Fibroblast of skin of back (primary cell): ENCODE results near the gene SPATA17. TPM values are rescaled to one million over a fixed set of nuclear protein-coding genes. Genes with fewer than 3 reads are reported as not detected.
"Not testable (repeated sequence)": the region's sequence is repeated elsewhere in the genome, so short reads cannot be mapped to it uniquely, and the experiment has no call there.

Experiments used
- DNase-seq: peaks from one replicate; pipeline ENCODE4 v3.0.0-alpha.2; 2013
- polyA plus RNA-seq, 2 experiments: library from polyadenylated mRNA; unstranded; fragments of 120-200 nt; gene quantifications; one replicate each; pipeline ENCODE4 v1.2.1, GENCODE V29; 2013; ENCODE audit not compliant: insufficient read length in 2 of 2

Gene SPATA17, protein sequence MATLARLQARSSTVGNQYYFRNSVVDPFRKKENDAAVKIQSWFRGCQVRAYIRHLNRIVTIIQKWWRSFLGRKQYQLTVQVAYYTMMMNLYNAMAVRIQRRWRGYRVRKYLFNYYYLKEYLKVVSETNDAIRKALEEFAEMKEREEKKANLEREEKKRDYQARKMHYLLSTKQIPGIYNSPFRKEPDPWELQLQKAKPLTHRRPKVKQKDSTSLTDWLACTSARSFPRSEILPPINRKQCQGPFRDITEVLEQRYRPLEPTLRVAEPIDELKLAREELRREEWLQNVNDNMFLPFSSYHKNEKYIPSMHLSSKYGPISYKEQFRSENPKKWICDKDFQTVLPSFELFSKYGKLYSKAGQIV
- 0.71 TPM for polyA plus RNA-seq (2013, experiment 1 of 2; ENCODE audit: insufficient read length)
- polyA plus RNA-seq (2013, experiment 2 of 2; ENCODE audit: insufficient read length), result 1.7 TPM

DNA sequence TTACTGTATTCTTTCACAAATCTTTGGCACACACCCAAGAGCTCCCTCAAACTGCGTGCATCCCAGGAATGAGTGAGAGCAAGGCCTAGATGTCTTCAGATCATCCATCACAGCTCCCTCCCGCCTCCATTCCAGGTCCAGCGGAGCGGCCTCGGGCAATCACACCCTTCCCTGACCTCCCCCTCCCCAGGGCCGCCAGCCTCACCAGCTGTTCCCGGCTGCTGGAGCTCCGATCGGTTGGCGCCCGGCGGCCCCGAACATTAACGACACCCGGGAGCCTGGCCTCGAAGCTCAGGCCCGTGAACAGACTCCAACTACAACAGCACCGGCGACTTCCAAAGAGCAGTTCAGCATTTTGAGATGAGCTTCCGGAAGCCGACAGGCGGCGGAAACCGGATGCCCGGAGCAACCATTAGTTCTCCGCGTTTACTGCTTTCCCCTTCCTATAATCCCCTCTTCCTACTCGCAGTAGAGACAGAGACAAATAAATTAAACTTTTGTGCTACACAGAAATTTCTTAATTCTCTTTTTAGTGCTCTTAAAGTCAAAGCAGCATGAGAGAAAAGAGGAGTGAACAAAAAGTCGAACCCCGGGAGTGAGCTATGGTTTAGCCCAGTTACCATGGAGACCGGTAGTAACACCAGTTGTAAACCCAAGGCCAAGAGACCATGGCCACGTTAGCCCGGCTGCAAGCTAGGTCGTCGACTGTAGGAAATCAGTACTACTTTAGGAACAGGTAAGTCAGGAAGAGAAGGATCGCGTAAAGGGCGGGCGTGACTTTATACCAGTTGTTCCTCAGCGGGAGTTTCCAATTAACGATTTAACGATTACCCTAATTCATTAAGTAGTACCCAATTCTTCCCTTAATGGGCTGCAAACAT is at the start of gene SPATA17, which contains the start of gene GPATCH2:
Gene SPATA17, plus strand, starts transcription at position 634 of the 881 bp plus-strand sequence. Its CDS starts 35 bp downstream, at position 669.
Gene GPATCH2, minus strand, starts transcription at position 380 of the 881 bp plus-strand sequence. Its CDS starts 119 bp downstream, at position 261.
- peak; percentile 90 for DNase-seq

GRCh38 chr1:217584286-217584811 is 46.8 kb upstream of the SPATA17 start:
- not testable (repeated sequence) for DNase-seq

DNA sequence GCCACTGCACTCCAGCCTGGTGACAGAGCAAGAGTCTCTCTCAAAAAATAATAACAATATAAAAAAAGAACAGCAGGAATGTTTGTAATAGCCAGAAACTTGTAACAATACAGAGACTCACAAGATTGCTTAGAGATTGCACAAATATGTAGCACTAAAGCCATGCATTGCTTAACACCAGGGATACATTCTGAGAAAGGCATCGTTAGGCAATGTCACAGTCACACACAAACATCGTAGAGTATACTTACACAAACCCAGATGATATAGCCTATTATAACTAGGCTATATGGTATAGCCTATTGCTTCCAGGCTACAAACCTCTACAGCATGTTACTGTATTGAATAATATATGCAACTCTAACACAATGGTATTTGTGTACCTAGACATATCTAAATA is 45.6 kb upstream of the SPATA17 start:
- no peak for DNase-seq

DNA sequence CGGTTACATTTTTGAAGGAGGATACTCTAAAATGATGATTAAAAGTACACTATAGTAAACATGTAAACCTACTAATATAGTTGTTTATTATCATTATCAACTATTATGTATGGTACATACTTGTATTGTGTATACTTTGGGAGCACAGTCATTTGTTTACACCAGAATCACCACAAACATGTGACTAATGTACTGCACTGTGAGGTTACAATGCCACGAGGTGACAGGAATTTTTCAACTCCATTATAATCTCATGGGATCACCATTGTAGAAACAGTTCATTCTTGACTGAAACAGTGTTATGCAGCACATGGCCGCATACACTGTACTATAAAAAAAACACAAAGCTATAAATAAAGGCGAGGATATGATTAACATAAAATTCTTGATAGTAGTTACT is 44.6 kb upstream of the SPATA17 start:
- DNase-seq, result no peak

DNA sequence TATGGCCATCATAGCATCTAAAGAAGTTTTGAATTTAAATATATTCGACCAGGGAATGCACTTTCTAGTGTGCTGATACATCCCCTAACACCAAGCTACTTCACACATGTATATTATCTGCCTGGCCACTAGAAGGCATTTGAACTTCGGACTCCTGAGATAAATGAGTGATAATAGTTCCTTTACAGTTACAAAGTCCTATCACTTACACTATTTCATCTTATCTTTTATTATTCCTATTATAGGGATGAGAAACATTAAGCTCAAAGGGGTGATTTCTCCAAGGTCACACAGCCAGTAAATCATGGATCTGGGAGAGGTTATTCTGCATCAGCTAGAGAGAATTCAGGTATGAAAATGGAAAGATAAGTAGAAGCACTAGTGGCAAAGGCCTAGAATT is 40.5 kb upstream of the SPATA17 start:
- no peak for DNase-seq

DNA sequence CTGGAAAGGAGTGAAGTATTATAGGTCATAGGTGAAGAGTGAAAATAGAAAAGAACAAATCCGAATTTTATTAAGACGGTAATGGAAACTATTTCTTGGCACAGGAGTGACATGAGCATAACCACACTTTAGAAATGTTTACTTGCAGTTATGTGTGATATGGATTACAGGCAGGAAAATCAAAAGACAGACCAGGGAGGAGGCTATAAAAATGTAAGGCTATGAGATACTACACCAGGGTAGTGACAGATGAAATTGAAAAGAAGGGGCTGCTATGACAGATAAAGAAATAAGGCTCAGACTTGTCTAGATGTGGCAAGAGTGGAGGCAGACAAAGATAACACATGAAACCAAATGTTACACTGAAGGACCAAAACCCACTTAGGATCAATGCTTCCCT is 32.0 kb upstream of the SPATA17 start:
- DNase-seq, result no peak

GRCh38 chr1:217602380-217602779 is 28.8 kb upstream of the SPATA17 start:
- no peak for DNase-seq

GRCh38 chr1:217605390-217605789 is 25.8 kb upstream of the SPATA17 start:
- no peak for DNase-seq

- DNase-seq, result peak; percentile 9
Observed at GRCh38 chr1:217614200-217614712, 16.9 kb upstream of the SPATA17 start.

DNA sequence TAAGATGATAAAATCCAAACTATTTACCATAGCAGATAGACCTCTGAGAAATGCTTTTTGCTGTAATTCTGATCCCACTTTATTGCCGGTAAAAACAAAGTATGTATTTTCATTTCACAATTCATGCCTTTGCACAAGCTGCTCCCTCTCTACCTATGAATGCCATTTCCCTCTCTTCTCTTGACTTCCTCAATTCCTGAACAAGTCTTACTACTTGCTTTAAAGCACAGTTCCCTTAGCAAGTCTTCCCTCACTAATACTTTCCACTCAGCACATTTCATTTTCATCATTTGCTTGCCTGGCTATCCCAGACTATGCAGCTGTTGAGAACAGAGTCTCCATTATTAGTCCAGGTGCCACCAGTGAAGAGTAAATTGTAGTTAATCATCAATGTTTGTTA is 14.0 kb upstream of the SPATA17 start:
- DNase-seq, result no peak

DNA sequence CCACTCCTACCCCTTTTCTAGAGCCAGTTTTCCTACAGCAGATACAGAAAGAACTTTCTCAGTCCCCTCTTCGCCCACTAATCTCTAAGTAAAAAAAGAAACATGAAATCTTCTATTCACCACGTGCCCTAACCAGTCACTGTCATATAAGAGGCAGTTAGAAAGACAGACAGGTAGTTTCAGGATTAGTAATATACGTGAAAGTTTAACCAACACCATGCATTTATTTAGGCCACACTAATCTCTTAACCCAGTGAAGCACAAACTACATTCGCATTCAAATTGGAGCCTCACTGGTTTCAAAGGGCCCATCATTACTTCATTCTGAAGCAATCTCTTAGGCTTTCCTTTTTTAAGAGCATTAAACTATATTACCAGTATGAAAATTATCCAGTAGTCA is 10.3 kb upstream of the SPATA17 start:
- no peak for DNase-seq

DNA sequence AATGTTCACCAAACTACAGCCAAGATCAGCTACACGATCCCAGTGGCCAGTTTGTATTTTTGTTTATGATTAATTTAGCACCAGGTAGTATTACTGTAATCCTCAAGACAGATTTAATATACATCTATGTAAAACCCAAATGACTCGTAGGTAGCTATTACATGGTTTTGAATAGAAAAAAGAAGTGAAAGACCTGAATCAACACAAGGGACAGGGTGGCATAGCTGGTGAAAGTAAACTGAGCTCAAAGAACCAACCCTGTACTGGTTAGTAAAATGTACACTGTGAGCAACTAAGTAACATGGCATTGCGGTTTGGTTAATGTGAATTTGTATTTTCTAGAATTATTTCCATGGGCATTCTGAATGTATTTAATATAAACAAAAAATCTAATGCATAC is 9.1 kb upstream of the SPATA17 start:
- DNase-seq, result no peak

- DNase-seq, result no peak
Observed at GRCh38 chr1:217626321-217626720, 4.8 kb upstream of the SPATA17 start.

DNA sequence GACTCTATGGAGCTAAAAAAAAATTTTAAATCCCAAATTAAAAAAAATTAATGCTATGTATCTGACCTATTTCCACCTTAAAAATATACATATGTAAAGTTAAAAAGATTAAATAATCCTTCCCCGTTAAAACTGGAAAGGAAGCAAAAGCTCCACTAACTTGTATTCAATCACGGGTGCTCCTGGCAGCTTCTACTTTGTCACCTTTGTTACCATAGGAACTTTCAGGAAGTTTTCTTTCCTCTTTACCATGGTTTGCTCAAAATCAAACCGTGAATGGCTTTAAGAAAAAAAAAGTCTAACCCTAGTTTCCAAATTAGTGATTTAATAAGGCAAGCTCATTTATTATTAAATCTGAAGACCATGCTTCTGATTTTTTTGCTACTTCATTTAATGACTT is 3.7 kb upstream of the SPATA17 start:
- no peak for DNase-seq

DNA sequence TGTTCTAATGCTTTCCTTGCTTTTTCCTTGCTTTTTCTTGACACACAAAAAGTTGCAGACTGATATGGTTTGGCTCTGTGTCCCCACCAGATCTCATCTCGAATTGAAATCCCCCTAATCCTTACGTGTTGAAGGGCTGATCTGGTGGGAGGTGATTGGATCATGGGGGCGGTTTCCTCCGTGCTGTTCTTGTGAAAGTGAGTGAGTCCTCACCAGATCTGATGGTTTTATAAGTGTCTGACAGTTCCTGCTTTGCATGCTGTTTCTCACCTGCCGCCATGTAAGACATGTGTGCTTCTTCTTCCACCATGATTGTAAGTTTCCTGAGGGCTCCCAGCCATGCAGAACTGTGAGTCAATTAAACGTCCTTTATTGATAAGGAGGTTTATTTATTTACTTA is 11.3 kb downstream of the SPATA17 start:
- no peak for DNase-seq

- no peak for DNase-seq
Observed at GRCh38 chr1:217647791-217648190, 16.6 kb downstream of the SPATA17 start.

GRCh38 chr1:217650674-217651073 is 19.5 kb downstream of the SPATA17 start:
- no peak for DNase-seq

DNA sequence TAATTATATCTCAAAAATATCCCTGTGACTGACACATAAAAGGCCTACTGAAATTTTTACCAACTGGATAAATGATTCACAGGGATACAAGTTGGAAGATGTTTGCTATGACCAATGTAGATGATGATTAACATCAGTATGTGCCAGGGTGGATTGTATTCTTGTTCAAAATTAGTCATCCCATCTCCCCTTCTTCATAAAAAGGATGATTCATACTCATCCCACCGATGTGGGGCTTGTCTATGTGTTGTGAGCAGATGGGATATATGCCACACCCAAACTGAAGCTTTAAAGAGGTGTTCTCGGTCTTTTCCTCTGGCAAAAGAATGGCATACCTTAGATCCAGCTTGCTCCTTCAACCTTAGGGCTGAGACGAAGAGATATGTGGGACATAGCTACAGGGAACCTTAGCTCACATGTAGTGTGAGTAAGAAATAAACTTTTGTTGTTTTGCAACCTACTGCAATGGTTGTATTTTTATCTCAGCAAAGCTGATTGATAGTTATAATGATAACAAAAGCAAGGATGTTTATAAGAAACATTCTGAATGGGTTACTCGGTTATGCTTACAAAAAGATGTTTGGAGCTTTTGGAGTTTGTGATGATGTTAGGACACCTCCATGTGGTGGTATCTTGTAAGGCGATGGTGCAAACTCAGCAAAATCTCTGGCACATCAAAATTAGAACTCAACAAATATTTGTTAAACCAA is 29.4 kb downstream of the SPATA17 start:
- DNase-seq, result peak; percentile 82

GRCh38 chr1:217661407-217661806 is 30.3 kb downstream of the SPATA17 start:
- no peak for DNase-seq

GRCh38 chr1:217668351-217668940 is 37.3 kb downstream of the SPATA17 start:
- no peak for DNase-seq

DNA sequence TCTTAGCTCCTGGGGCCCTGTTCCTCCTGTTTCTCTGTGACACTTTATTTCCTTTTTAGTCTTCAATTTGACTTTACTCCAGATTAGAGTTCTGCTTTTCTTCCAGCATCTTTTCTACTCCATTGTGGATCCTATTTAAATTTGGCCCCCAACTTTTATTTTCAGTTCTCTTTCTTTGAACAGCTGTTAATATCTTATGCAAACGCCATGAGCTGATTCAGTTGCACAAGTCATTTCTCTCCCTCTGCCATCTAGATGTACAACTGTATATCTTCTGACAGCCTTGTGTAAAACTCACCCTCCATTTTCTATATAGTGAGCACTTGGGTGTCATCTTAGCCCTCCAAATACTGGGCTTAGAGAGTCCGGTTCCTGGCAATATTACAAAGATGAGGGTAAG is 42.2 kb downstream of the SPATA17 start:
- no peak for DNase-seq
